IMR-90 (cell line): ENCODE data around the gene GPR160.

ENCODE experiments used
- CHD1 ChIP-seq: IDR thresholded peaks from 2 replicates; pipeline ENCODE4 v1.6.1; 2012; ENCODE audit warnings: low read depth, low read length, improper control_type of control experiment
- CTCF ChIP-seq: conservative IDR thresholded peaks from 2 replicates; pipeline ENCODE4 v1.5.1; 2012; ENCODE audit warnings: mild to moderate bottlenecking, low read depth, low read length, improper control_type of control experiment
- MAFK ChIP-seq: IDR thresholded peaks from 2 replicates; pipeline ENCODE4 v1.6.1; 2012; ENCODE audit warnings: low read depth, low read length, improper control_type of control experiment
- POLR2A ChIP-seq: IDR thresholded peaks from 2 replicates; pipeline ENCODE4 v1.6.1; 2012; ENCODE audit warnings: mild to moderate bottlenecking, low read depth, low read length
- TF ChIP-seq, protein P1 (sequence below): fragments of 150-350 bp; IDR thresholded peaks from 2 replicates; pipeline ENCODE4 v1.6.1; 2017; ENCODE audit warnings: mild to moderate bottlenecking, antibody characterized with exemption, low read length, low read depth

DNA sequence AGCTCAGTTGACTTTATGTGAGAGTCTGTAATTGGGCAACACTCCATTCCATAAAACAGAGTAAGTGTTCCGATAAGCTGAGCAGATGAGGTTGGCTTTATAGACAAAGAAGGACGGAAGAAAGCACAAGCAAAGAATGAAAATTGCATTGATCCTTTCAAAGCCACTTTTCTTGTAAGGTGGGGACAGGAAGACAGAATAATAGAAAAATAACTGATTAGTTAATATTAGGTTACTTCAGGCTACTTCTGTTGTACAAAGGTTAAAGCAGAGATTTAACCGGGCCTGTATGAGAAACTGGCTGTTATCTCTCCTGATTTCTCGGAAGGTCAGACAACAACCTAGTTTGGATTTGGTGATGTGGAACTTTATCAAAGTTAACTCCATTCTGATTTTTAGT is 15.5 kb upstream of the GPR160 start:
- TF ChIP-seq POLR2A (no peak), MAFK (no peak), CTCF (no peak), CHD1 (no peak)
- TF ChIP-seq, protein P1, sequence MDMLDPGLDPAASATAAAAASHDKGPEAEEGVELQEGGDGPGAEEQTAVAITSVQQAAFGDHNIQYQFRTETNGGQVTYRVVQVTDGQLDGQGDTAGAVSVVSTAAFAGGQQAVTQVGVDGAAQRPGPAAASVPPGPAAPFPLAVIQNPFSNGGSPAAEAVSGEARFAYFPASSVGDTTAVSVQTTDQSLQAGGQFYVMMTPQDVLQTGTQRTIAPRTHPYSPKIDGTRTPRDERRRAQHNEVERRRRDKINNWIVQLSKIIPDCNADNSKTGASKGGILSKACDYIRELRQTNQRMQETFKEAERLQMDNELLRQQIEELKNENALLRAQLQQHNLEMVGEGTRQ: no peak
